ENCODE data around the gene SORCS2. TPM values are rescaled to one million over a fixed set of nuclear protein-coding genes. Genes with fewer than 3 reads are reported as not detected.

The SORCS2 gene
- total RNA-seq, 1 experiment from 2014 or later: 4.1 TPM

- Histone ChIP-seq H3K9me3 (ENCODE audit: low read length) (no peaks in the 10 kb centered on the region), H3K27me3 (ENCODE audit: low read length) (no peaks in the 10 kb centered on the region), H3F3A (ENCODE audit: low read length, unreplicated experiment) (no peaks in the 10 kb centered on the region), H3K36me3 (ENCODE audit: low read depth, low read length) (no peaks in the 10 kb centered on the region), H3K27ac (ENCODE audit: low read length) (no peak overlapping the region), H4K20me1 (ENCODE audit: low read length) (no peaks in the 10 kb centered on the region), H3K4me3 (ENCODE audit: low read length) (no peak overlapping the region), H3K9ac (ENCODE audit: low read length) (no peak overlapping the region), H3K9me2 (replicated peaks; ENCODE audit: low read length) (no peaks in the 10 kb centered on the region), H2AFZ (ENCODE audit: low read length) (no peak overlapping the region), H3K4me1 (ENCODE audit: insufficient read depth, low read length) (no peaks in the 10 kb centered on the region), H3K79me2 (ENCODE audit: low read length) (no peaks in the 10 kb centered on the region), H3K4me2 (ENCODE audit: low read length) (no peak overlapping the region)
- ATAC-seq: no peak
- TF ChIP-seq EZH2 (IDR thresholded peaks at IDR 0.05; ENCODE audit: low read length, unreplicated experiment) (no peak), EZH2phosphoT487 (IDR thresholded peaks at IDR 0.05; ENCODE audit: borderline replicate concordance, low read length) (no peak), CTCF (conservative IDR thresholded peaks at IDR 0.05; ENCODE audit: low read depth, low read length) (no peak)
- no TSS peak for BruUV-seq (replicated peaks)
- CTCF ChIA-PET: no interaction called here
- no peak for DNase-seq
- POLR2A ChIA-PET (ENCODE audit: unreplicated experiment): no interaction called here
- intact Hi-C loops (cut with micrococcal nuclease): no loop called here
Observed at GRCh38 chr4:7301126-7301785, 108.9 kb downstream of the SORCS2 start.

- Histone ChIP-seq H3K36me3 (ENCODE audit: low read depth, low read length) (no peaks in the 10 kb centered on the region), H3K4me3 (ENCODE audit: low read length) (no peak overlapping the region), H3F3A (ENCODE audit: low read length, unreplicated experiment) (no peaks in the 10 kb centered on the region), H3K9me2 (replicated peaks; ENCODE audit: low read length) (no peaks in the 10 kb centered on the region), H3K4me2 (ENCODE audit: low read length) (no peak overlapping the region), H3K9ac (ENCODE audit: low read length) (no peak overlapping the region), H3K27ac (ENCODE audit: low read length) (no peak overlapping the region), H4K20me1 (ENCODE audit: low read length) (no peaks in the 10 kb centered on the region), H3K27me3 (ENCODE audit: low read length) (no peaks in the 10 kb centered on the region), H3K4me1 (ENCODE audit: insufficient read depth, low read length) (no peaks in the 10 kb centered on the region), H2AFZ (ENCODE audit: low read length) (no peak overlapping the region), H3K79me2 (ENCODE audit: low read length) (no peaks in the 10 kb centered on the region), H3K9me3 (ENCODE audit: low read length) (no peaks in the 10 kb centered on the region)
- no peak for ATAC-seq
- DNase-seq: no peak
- TF ChIP-seq CTCF (conservative IDR thresholded peaks at IDR 0.05; ENCODE audit: low read depth, low read length) (no peak), EZH2 (IDR thresholded peaks at IDR 0.05; ENCODE audit: low read length, unreplicated experiment) (no peak), EZH2phosphoT487 (IDR thresholded peaks at IDR 0.05; ENCODE audit: borderline replicate concordance, low read length) (no peak)
- intact Hi-C loops (cut with micrococcal nuclease): no loop called here
- ChIA-PET POLR2A (ENCODE audit: unreplicated experiment) (no interaction called here), CTCF (no interaction called here)
- no TSS peak for BruUV-seq (replicated peaks)
Observed at GRCh38 chr4:7301846-7302630, 109.7 kb downstream of the SORCS2 start.

Measured in PC-3 (cell line).